ENCODE measurements around the gene CAMK2G.

Gene CAMK2G

DNA sequence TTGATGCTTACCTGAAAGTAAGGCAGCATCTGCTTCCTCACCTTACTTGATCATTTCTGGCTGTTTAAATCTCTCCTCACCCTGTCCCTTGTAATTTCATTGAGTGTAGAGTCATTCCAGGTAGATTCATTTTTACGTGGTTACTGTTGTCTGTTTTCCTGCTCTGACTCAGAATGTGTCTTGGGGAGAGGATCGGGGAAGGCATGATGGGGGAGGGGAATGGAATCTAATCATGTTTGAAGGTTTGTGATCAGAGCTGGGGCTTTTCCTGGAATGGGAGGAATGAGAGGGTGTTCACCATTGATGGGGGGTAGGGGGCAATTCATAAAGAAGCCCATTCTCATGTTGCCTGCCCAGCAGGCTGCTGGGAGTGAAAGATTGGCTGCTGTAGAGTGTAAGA lies 111.4 kb downstream of the CAMK2G start:
- no peak for DNase-seq

Measured in NCI-H1694 treated with DMSO at 0.1 percent for 48 hours (cell line).